Heart left ventricle (tissue), 13 donors: ENCODE data around the gene NECAP2.

Experiments
- POLR2A ChIP-seq, 2 donors: fragments of 450-650 bp; IDR thresholded peaks; one replicate each; pipeline ENCODE4 v1.6.1; 2017; ENCODE audit warnings: antibody characterized with exemption in 2 of 2, mild to moderate bottlenecking in 2 of 2, moderate library complexity in 2 of 2
- TF ChIP-seq, protein P1 (sequence below), 12 donors: fragments of 200-600 bp; sonication (generic) in 4 of 12; IDR thresholded peaks; one replicate each; pipeline versions ENCODE4 v1.5.0 to v1.8.0; 2018 to 2022; ENCODE audit warnings: antibody characterized with exemption in 12 of 12, mild to moderate bottlenecking in 5 of 12
- donor health status: ischemic (EF 13 %, LVEDD 7.1; RV severe dilation, severe dysfunction).
- donor health status: DM: no; HTN: yes; CAD: no.
- donor health status: DM: no; HTN: no; CAD: no.
- donor health status: ischemic (EF 25% LVEDD 6.9; RV normal size, moderate dysfunction).
- donor health status: ischemic (EF 25% LVEDD 5.7; RV mildly dilated, moderate dysfunction).
- donor health status: ischemic (EF 35%, LVEDD 5.7; RV mildly dilated, moderate dysfunction).
- donor health status: nonischemic (EF 11% LVEDD 7.7; RV severe dilation, severe dysfunction).
- donor health status: DM: yes; HTN: yes; CAD: no.
- donor health status: PGD.
- donor health status: ischemic (EF 29% LVEDD 5.4; RV normal size, mild dysfunction).
- donor health status: nonischemic (EF 23%, LVEDD 6.1; RV moderate dilation, normal function).

- TF ChIP-seq, protein P1, sequence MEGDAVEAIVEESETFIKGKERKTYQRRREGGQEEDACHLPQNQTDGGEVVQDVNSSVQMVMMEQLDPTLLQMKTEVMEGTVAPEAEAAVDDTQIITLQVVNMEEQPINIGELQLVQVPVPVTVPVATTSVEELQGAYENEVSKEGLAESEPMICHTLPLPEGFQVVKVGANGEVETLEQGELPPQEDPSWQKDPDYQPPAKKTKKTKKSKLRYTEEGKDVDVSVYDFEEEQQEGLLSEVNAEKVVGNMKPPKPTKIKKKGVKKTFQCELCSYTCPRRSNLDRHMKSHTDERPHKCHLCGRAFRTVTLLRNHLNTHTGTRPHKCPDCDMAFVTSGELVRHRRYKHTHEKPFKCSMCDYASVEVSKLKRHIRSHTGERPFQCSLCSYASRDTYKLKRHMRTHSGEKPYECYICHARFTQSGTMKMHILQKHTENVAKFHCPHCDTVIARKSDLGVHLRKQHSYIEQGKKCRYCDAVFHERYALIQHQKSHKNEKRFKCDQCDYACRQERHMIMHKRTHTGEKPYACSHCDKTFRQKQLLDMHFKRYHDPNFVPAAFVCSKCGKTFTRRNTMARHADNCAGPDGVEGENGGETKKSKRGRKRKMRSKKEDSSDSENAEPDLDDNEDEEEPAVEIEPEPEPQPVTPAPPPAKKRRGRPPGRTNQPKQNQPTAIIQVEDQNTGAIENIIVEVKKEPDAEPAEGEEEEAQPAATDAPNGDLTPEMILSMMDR (IDR thresholded peaks at IDR 0.05) = no peak
- TF ChIP-seq POLR2A (IDR thresholded peaks at IDR 0.05) = no peak
These were observed 28.0 kb downstream of the NECAP2 start for GRCh38 chr1:16468558-16468957.
